OCI-M2 (cell line): Measurements from ENCODE around the gene STPG2.

Experiments used
- DNase-seq: peaks from one replicate; lab custom pipeline; 2025; ENCODE audit not compliant: unreplicated experiment; lab: John Stamatoyannopoulos, UW

Gene STPG2

DNA sequence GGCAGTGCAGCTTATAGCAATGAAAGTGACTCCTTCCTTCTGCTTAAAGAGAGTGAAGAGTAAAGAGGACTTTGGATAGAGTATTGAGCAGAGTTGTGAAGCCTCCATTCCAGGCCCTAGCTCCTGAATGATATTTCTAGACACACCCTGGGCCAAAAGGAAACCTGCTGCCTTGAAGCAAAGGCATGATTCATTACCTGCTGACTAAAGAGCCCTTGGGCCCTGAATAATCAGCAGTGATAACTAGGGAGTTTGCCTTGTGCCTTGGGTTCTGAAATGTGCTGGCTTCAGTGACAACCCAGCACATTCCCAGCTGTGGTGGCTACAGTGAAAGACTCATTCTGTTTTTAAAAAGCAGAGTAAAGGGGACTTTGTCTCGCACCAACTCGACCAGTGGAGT is 49.2 kb downstream of the STPG2 start:
- DNase-seq: no peak

- DNase-seq: no peak
Observed at GRCh38 chr4:98093662-98094061, 49.6 kb downstream of the STPG2 start.

DNA sequence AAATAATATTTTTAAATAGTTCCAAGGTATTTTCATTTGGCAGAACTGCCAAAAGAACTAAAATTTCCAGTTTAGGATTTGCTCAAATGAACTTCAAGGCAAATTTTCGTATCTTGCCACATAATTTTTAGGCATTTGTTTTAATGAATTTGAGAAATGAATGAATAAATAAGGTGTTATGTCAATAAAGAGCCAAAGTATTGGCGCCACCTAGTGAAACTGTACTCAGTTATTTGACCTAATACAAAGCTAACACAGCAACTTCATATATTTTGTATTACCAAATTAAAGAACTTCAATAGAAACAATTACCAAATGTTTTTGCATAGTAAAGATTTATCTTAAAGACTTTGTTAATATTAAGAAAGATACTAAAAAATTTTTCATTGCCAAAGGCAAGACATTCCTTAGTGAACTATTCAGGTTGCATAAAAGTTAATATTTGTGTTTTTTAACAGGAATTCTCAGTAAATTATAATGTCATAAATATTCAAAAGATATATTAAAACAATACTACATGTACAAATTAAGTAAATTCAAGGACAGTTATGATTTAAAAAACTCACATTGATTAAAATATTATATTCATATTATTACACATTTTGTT is 50.3 kb downstream of the STPG2 start:
- no peak for DNase-seq

GRCh38 chr4:98081936-98082335 is 61.3 kb downstream of the STPG2 start:
- DNase-seq: no peak

DNA sequence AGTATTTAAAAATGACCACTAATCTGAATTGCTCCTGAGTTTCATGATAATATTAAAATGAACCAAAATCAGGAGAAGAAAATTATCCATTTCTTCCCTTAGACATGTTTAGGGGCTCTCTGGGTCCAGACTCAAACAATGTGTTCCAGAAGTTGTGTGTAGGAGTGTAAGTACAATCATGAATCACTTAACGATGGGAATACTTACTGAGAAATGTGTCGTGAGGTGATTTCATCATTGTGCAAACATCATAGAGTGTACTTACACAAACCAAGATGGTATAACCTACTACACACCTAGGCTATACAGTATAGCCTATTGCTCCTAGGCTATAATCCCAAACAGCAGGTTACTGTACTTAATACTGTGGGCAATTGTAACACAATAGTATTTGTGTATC is 74.8 kb downstream of the STPG2 start:
- no peak for DNase-seq

DNA sequence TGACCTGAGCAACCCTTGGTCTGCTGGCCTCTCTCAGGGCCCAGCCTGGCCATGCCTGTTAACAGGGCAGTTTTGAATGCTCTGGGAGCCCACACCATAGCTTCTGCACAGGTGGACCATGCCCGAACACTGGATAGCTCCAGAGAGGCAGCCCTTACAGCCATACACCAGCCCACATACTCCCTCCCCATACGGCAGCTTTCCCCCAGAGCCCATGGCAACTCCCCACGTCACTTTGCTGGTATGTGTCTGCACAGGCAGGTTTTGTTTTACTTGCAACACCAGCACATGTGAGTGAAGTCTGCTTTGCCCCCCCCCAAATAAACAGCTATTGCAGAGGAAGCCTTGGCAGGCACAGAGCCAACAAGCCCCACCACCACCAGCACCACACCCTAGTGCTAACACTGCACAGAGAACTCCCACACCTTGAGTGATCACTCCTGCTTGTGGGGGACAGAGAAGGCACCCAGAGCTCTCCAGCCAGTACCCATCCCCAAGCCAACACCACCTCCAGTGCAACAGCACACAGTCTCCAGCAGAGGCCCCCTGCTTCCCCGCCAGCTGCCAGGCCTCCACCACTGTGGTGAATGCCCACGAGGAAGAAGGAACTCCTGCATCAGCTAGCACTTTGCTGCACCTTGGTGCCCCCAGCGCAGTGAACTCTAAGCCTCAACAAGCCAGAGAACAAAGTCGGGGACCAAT is 87.3 kb downstream of the STPG2 start:
- DNase-seq: no peak

DNA sequence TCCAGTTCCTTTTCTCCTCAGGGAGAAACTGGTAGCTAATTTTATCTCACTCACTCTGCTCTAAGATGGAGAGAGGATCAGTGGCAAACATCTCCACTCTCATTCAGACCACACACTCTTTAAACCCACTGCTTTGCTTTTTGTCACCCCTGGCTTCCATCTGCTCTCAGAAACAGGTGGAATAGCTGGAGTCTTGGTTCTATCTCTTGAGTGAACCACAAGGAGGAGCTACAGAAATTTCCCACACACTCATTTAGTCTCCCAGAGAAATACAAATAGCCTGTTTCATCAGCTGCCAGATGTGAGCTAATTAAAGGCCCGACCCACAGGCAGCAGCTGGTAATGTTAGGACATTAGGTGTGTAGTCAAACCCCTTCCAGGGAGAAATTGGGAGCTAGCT is 96.6 kb downstream of the STPG2 start:
- no peak for DNase-seq

GRCh38 chr4:98030059-98030458 is 113.2 kb downstream of the STPG2 start:
- no peak for DNase-seq

DNA sequence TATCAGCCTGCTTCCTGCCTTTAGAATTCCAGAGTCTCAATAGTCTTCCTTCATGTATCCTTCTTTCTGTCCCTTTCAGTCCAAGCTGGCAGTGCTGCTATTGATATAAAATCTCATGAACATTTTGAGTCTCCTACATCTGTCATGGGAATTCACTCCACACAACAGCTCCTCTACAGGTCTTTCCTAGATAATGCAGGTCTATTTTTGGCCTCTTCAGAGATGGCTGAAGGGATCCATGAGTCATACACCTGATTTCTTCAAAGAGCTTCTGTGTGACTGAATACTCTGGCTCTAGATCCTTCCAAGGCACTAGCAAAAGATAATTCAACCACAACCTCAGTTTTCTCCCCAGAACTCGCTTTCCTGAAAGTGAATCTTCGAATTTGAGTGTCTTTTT is 115.4 kb downstream of the STPG2 start:
- no peak for DNase-seq

GRCh38 chr4:98026362-98026761 is 116.9 kb downstream of the STPG2 start:
- no peak for DNase-seq

DNA sequence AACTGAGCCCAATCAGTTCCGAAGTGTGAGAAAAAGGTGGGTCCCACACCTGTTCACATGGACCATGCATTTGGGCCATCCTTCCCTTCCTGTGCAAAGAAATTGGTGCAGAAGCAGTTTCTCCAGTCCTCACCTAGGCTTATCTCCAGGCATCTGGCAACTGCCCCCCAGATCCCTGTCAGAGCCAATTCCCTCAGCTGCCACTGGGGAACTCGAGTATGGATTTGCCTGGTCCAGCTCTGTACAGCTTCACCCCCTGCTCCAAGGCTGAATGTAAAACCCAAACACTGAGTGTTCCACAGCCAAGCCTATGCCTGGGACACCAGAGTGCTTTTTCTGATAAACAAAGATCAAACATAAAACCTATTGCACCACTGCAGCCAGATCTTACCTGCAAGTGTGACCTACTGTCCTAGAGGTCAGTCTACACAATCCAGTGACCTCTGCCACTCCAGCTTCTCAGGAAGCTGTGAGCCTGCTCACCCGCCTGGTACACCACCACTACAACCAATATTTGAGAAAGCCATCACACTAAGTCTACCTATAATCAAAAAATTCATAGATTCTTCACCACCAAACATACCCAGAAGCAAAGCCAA is 136.4 kb downstream of the STPG2 start:
- no peak for DNase-seq

DNA sequence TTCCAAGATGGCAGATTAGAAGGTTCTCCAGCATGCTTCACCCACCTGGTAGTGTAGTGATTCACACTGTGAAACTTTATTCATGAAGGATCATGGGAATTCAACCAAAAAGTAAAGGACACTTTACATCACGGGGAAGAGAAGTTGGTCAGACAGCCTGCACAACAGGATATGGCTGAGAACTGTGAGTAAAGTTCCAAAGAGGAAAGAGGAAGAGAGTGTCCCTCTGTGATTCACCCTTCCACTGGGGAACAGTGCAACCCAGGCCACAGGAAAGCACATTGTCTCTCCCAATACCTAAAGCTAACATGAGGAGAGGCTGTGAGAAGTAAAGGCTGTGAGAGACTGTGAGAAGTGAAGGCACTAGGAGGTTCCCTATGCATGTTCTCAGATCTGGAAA is 137.2 kb downstream of the STPG2 start:
- no peak for DNase-seq

DNA sequence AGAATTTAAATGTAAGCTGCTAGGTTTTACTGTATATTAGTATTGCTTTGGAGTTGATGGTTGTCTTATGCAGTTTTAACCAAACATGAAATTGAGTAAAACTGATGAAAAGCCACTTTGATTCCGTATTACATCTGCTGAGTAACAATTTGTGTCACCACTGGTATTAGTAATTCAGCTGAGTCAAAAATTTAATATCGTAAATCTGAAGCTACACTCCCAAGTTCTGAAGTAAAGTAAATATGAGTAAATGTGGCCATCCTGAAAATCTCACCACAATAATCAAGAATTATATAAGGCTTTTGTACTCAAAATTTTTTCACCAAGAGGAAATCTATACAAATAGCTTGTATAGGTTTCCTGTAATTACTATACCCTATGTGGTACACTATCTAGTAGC is 142.3 kb downstream of the STPG2 start:
- DNase-seq: no peak

GRCh38 chr4:97998203-97998602 is 145.1 kb downstream of the STPG2 start:
- no peak for DNase-seq

GRCh38 chr4:97994765-97995465 is 148.4 kb downstream of the STPG2 start:
- DNase-seq: no peak

- DNase-seq: no peak
Observed at GRCh38 chr4:97990409-97990808, 152.9 kb downstream of the STPG2 start.

DNA sequence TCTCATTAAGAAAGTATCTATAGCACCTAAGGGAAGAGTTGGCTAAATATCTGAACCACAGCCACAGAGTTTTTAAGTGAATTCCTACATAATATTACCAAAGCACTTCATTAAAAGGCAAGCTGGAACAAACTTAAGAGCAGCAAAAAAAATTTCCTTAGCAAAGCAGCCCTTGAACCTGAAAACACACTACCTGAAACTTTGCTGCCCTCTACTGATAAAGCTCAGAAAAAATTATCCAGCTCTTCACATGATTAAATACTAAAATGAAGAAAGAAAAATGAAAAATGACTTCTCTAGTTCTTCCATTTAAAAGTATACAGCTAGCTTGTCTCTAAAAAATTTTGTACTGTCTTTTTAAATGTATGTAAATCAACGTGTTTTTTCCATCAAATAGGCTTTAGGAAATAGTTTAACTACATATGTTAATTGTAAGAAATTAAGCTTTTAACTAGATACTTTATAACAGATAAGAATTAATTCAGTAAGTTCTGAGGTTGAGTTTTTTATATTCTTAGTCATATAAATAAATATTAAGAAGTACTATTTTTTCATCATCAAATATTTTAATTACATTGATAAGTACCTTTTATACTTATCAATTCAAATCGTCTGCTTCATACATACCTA is 156.1 kb downstream of the STPG2 start:
- DNase-seq: no peak

DNA sequence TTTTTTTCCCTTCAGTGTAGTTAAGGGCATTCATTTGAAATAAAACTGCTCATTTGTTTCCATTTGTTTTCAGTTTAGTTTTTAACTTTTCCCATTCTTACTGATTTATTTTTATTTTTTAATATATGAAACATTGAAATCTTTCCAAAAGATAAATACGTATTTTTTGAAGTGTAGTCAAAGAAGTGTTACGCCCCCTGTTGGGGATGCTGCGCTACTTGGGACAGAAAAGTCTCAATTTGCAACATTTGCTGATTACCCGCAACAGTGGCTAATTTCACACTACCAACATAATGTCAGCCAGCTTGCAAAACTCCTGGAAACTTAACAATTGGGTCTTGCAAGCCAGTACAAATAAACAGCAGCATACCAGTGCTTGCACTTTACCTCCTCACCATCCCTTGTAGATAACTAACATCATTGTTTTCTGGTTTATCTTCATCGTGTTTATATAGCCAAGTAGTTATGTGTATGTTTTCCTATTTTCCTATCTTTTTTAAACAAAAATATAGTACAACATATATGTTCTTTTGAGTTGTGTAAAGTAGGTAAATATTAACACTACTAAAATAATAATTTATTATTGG is 158.6 kb downstream of the STPG2 start:
- DNase-seq: no peak

GRCh38 chr4:97978791-97979488 is 164.3 kb downstream of the STPG2 start:
- DNase-seq: no peak

- DNase-seq: no peak
Observed at GRCh38 chr4:97953171-97953941, 189.9 kb downstream of the STPG2 start.
